Measurements from ENCODE around the gene LANCL2. TPM values are rescaled to one million over a fixed set of nuclear protein-coding genes. Genes with fewer than 3 reads are reported as not detected.

Gene LANCL2
- total RNA-seq, 6 experiments from 2014 or later: 17.3 to 26.3 (median 21.4) TPM

GRCh38 chr7:55363386-55364170, 1.6 kb upstream of the LANCL2 start:
- no peaks in the 10 kb centered on the region for H3K9me3 Mint-ChIP-seq
- peaks cover 16% of the 10 kb centered on the region for H3K27me3 Mint-ChIP-seq (ENCODE audit: insufficient read depth)
- H3K4me1 Mint-ChIP-seq (ENCODE audit: low read depth): peaks cover 23% of the 10 kb centered on the region
- no peak overlapping the region for H3K4me3 Mint-ChIP-seq
- TF ChIP-seq CTCF (IDR thresholded peaks at IDR 0.05): no peak
- H3K27ac Mint-ChIP-seq: no peak overlapping the region
- DNase-seq: no peak
- peaks cover 16% of the 10 kb centered on the region for H3K36me3 Mint-ChIP-seq (ENCODE audit: low read depth)

- no peak overlapping the region; the same call in 1 of the 2 replicates for H3K4me3 Mint-ChIP-seq
- peaks cover 12% of the 10 kb centered on the region for H3K4me1 Mint-ChIP-seq (ENCODE audit: low read depth)
- TF ChIP-seq CTCF (IDR thresholded peaks at IDR 0.05): peak; percentile 63
- DNase-seq: peak; percentile 94
- H3K27me3 Mint-ChIP-seq (ENCODE audit: insufficient read depth): peaks cover 4% of the 10 kb centered on the region
- no peak overlapping the region; the same call in none of the 2 replicates for H3K27ac Mint-ChIP-seq
- H3K36me3 Mint-ChIP-seq (ENCODE audit: low read depth): peaks cover 24% of the 10 kb centered on the region
- no peaks in the 10 kb centered on the region for H3K9me3 Mint-ChIP-seq
Measured at GRCh38 chr7:55365675-55366460, 731 bp downstream of the LANCL2 start.

GRCh38 chr7:55366461-55367070, 1.4 kb downstream of the LANCL2 start:
- no peak for TF ChIP-seq CTCF (IDR thresholded peaks at IDR 0.05)
- Mint-ChIP-seq H3K27me3 (ENCODE audit: insufficient read depth) (peaks cover 3% of the 10 kb centered on the region; the same call in 1 of the 2 replicates), H3K27ac (no peak overlapping the region; the same call in none of the 2 replicates), H3K36me3 (ENCODE audit: low read depth) (peaks cover 28% of the 10 kb centered on the region), H3K9me3 (no peaks in the 10 kb centered on the region), H3K4me1 (ENCODE audit: low read depth) (peaks cover 12% of the 10 kb centered on the region), H3K4me3 (no peak overlapping the region; the same call in 1 of the 2 replicates)
- DNase-seq: no peak

GRCh38 chr7:55367283-55367840, 2.2 kb downstream of the LANCL2 start:
- Mint-ChIP-seq H3K36me3 (ENCODE audit: low read depth) (peaks cover 28% of the 10 kb centered on the region), H3K4me3 (no peak overlapping the region; the same call in 1 of the 2 replicates), H3K27ac (no peak overlapping the region; the same call in 1 of the 2 replicates)

More at GRCh38 chr7:55367283-55367840, 2.2 kb downstream of the LANCL2 start:
- no peak for DNase-seq
- Mint-ChIP-seq H3K9me3 (no peaks in the 10 kb centered on the region), H3K4me1 (ENCODE audit: low read depth) (peaks cover 12% of the 10 kb centered on the region), H3K27me3 (ENCODE audit: insufficient read depth) (peaks cover 3% of the 10 kb centered on the region; the same call in 1 of the 2 replicates)
- TF ChIP-seq CTCF (IDR thresholded peaks at IDR 0.05): no peak

Data from HFFc6 (cell line).